SK-N-SH (cell line): ENCODE data around the gene FGD3. TPM values are rescaled to one million over a fixed set of nuclear protein-coding genes. Genes with fewer than 3 reads are reported as not detected.

Experiments
- CTCF ChIA-PET: fragments of 300-600, 350-600 bp; formaldehyde crosslinking; extraction: SDS; loops from one replicate; lab custom pipeline; 2021; lab: Yijun Ruan, JAX
- POLR2A ChIA-PET: fragments of 350-600 bp; sonication (Branson Sonifier 250); formaldehyde crosslinking; extraction: SDS; loops from one replicate; lab custom pipeline; 2020; ENCODE audit warnings: antibody characterized with exemption, inconsistent platforms; lab: Yijun Ruan, JAX
- DNase-seq: peaks from one replicate; pipeline ENCODE4 v3.0.0; 2012
- H2AFZ ChIP-seq: fragments of 200-600 bp; sonication (generic); 2 replicates; pipeline ENCODE4 v1.8.1; 2016; ENCODE audit warnings: antibody characterized with exemption, mild to moderate bottlenecking, low read depth
- H3F3A ChIP-seq: fragments of 200-600 bp; sonication (generic); replicated peaks from 2 replicates; pipeline ENCODE3; 2016; ENCODE audit warnings: antibody characterized with exemption, mild to moderate bottlenecking; ENCODE audit not compliant: insufficient read depth
- H3K27ac ChIP-seq, 2 experiments: fragments of 200-500 bp in 1 of 2; fragments of 200-600 bp in 1 of 2; sonication (Bioruptor generic) in 1 of 2; sonication (generic), shearing (Covaris generic) in 1 of 2; 2 replicates each; pipeline versions ENCODE4 v1.5.1 to v1.6.1; 2014 to 2016; ENCODE audit warnings: low read depth in 2 of 2, inconsistent platforms in 1 of 2, low read length in 1 of 2, mild to moderate bottlenecking in 1 of 2, mixed read lengths in 1 of 2
- H3K27me3 ChIP-seq: fragments of 200-600 bp; sonication (generic), shearing (Covaris generic); 2 replicates; pipeline ENCODE4 v1.6.1; 2016; ENCODE audit warnings: mixed run types; ENCODE audit not compliant: insufficient read depth
- H3K36me3 ChIP-seq, 2 experiments: fragments of 200-500 bp in 1 of 2; fragments of 200-600 bp in 1 of 2; sonication (Bioruptor generic) in 1 of 2; sonication (generic) in 1 of 2; replicated peaks in 1 of 2; 2 replicates each; pipeline versions ENCODE3 to v1.5.1; 2014 to 2016; ENCODE audit warnings: low read length in 1 of 2, mild to moderate bottlenecking in 1 of 2; ENCODE audit not compliant: insufficient read depth in 2 of 2, control insufficient read depth in 1 of 2
- H3K4me1 ChIP-seq, 2 experiments: fragments of 200-500 bp in 1 of 2; fragments of 200-600 bp in 1 of 2; sonication (Bioruptor generic) in 1 of 2; sonication (generic), shearing (Covaris generic) in 1 of 2; 2 replicates each; pipeline versions ENCODE4 v1.5.1 to v1.6.1; 2014 to 2016; ENCODE audit warnings: low read depth in 1 of 2, low read length in 1 of 2, mixed run types in 1 of 2; ENCODE audit not compliant: insufficient read depth in 2 of 2, control insufficient read depth in 1 of 2
- H3K4me2 ChIP-seq: fragments of 200-600 bp; sonication (generic), shearing (Covaris generic); 2 replicates; pipeline ENCODE4 v1.6.1; 2017; ENCODE audit warnings: mixed run types
- H3K4me3 ChIP-seq, 2 experiments: fragments of 200-500 bp in 1 of 2; fragments of 200-600 bp in 1 of 2; sonication (Bioruptor generic) in 1 of 2; sonication (generic), shearing (Covaris generic) in 1 of 2; 2 replicates each; pipeline versions ENCODE4 v1.5.1 to v1.8.1; 2014 to 2016; ENCODE audit warnings: low read depth in 2 of 2, inconsistent platforms in 1 of 2, low read length in 1 of 2, mild to moderate bottlenecking in 1 of 2, mixed read lengths in 1 of 2, moderate library complexity in 1 of 2
- H3K79me2 ChIP-seq: fragments of 200-600 bp; sonication (generic); 2 replicates; pipeline ENCODE4 v1.8.1; 2017; ENCODE audit warnings: mild to moderate bottlenecking; ENCODE audit not compliant: insufficient read depth
- H3K9ac ChIP-seq: fragments of 200-600 bp; sonication (generic); 2 replicates; pipeline ENCODE4 v1.6.1; 2017; ENCODE audit warnings: mixed run types
- H3K9me2 ChIP-seq: fragments of 200-600 bp; sonication (generic); 2 replicates; pipeline ENCODE4 v1.6.1; 2017; ENCODE audit warnings: mixed run types
- H3K9me3 ChIP-seq: fragments of 200-600 bp; sonication (generic); 2 replicates; pipeline ENCODE4 v1.6.1; 2017; ENCODE audit warnings: mixed run types, mild to moderate bottlenecking, moderate library complexity
- H4K20me1 ChIP-seq: fragments of 200-600 bp; sonication (generic); 2 replicates; pipeline ENCODE4 v1.6.1; 2017; ENCODE audit warnings: mild to moderate bottlenecking, mixed run types; ENCODE audit not compliant: insufficient read depth
- EP300 ChIP-seq, 2 experiments: IDR thresholded peaks; 2 replicates each; pipeline versions ENCODE4 v1.4.0 to v1.6.1; 2012; ENCODE audit warnings: borderline replicate concordance in 1 of 2, low read depth in 1 of 2, low read length in 1 of 2
- EZH2phosphoT487 ChIP-seq: fragments of 200-600 bp; sonication (generic); IDR thresholded peaks from 2 replicates; pipeline ENCODE4 v1.6.1; 2017; ENCODE audit warnings: low read depth, mixed run types, mild to moderate bottlenecking, antibody characterized with exemption, moderate library complexity, borderline replicate concordance
- FOSL2 ChIP-seq: IDR thresholded peaks from 2 replicates; pipeline ENCODE4 v1.4.0; 2012; ENCODE audit warnings: low read depth, mild to moderate bottlenecking, moderate library complexity, borderline replicate concordance
- MEF2A ChIP-seq: IDR thresholded peaks from 2 replicates; pipeline ENCODE4 v1.4.0; 2012; ENCODE audit warnings: low read depth, borderline replicate concordance
- MXI1 ChIP-seq: IDR thresholded peaks from 2 replicates; pipeline ENCODE4 v1.6.1; 2012; ENCODE audit warnings: mild to moderate bottlenecking, low read depth, low read length, improper control_type of control experiment
- NFIC ChIP-seq: IDR thresholded peaks from 2 replicates; pipeline ENCODE4 v1.4.0; 2012; ENCODE audit warnings: borderline replicate concordance
- POLR2AphosphoS5 ChIP-seq: IDR thresholded peaks from 2 replicates; pipeline ENCODE4 v1.6.1; 2012; ENCODE audit warnings: low read depth, low read length
- RXRA ChIP-seq: IDR thresholded peaks from 2 replicates; pipeline ENCODE4 v1.4.0; 2012; ENCODE audit warnings: low read depth, mild to moderate bottlenecking, borderline replicate concordance
- TCF12 ChIP-seq: IDR thresholded peaks from 2 replicates; pipeline ENCODE4 v1.4.0; 2012
- TEAD4 ChIP-seq: IDR thresholded peaks from 2 replicates; pipeline ENCODE4 v1.4.0; 2012; ENCODE audit warnings: mild to moderate bottlenecking, borderline replicate concordance; ENCODE audit not compliant: insufficient read depth
- WGBS: methylation state at CpG from one replicate; pipeline ENCODE4 v1.1.6; 2017; ENCODE audit warnings: low lambda C conversion rate; 5-methylcytosine and 5-hydroxymethylcytosine counted together
- polyA plus RNA-seq, 3 experiments: library from polyadenylated mRNA; depleted of rRNA; stranded (reverse); fragments of >200 nt; gene quantifications; 2 replicates each; pipeline ENCODE4 v1.2.3, GENCODE V29; 2012
- TF ChIP-seq, protein P1 (sequence below): IDR thresholded peaks from 2 replicates; pipeline ENCODE4 v1.4.0; 2012; ENCODE audit warnings: low read depth, borderline replicate concordance
- TF ChIP-seq, protein P2 (sequence below): fragments of 150-350 bp; IDR thresholded peaks from 2 replicates; pipeline ENCODE4 v1.6.1; 2016; ENCODE audit warnings: mild to moderate bottlenecking, low read depth, low read length
- TF ChIP-seq, protein P3 (sequence below): fragments of 200-600 bp; sonication (generic); IDR thresholded peaks from 2 replicates; pipeline ENCODE4 v1.6.1; 2017; ENCODE audit warnings: antibody characterized with exemption, mild to moderate bottlenecking, moderate library complexity

FGD3 gene
- polyA plus RNA-seq, 1 of the 3 experiments (the other 2 are of a cell fraction) = not detected

- ChIA-PET POLR2A (no interaction called here), CTCF (interaction anchor here (1.7 kb wide), 1 partner anchor 14 kb away, joined by 8 read pairs; no protein-coding TSS in a partner anchor)
- no peak overlapping the region for H3K27ac ChIP-seq
Observed at GRCh38 chr9:92971121-92971520, 23.8 kb downstream of the FGD3 start.

GRCh38 chr9:92971776-92972175 is 24.5 kb downstream of the FGD3 start:
- POLR2A ChIA-PET = no interaction called here
- WGBS = 75% methylated on average over 1 of the region's 1 CpG
- CTCF ChIA-PET = interaction anchor here (1.2 to 1.7 kb wide), 2 partner anchors 15 to 33 kb away, joined by 3 to 8 read pairs; no protein-coding TSS in a partner anchor
- no peak overlapping the region for H2AFZ ChIP-seq
- TF ChIP-seq, protein P1, sequence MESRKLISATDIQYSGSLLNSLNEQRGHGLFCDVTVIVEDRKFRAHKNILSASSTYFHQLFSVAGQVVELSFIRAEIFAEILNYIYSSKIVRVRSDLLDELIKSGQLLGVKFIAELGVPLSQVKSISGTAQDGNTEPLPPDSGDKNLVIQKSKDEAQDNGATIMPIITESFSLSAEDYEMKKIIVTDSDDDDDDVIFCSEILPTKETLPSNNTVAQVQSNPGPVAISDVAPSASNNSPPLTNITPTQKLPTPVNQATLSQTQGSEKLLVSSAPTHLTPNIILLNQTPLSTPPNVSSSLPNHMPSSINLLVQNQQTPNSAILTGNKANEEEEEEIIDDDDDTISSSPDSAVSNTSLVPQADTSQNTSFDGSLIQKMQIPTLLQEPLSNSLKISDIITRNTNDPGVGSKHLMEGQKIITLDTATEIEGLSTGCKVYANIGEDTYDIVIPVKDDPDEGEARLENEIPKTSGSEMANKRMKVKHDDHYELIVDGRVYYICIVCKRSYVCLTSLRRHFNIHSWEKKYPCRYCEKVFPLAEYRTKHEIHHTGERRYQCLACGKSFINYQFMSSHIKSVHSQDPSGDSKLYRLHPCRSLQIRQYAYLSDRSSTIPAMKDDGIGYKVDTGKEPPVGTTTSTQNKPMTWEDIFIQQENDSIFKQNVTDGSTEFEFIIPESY = no peak
- no peak for TF ChIP-seq POLR2AphosphoS5
- no peak for TF ChIP-seq RXRA
- TF ChIP-seq MEF2A = no peak
- no peak for TF ChIP-seq EZH2phosphoT487
- no peak for TF ChIP-seq MXI1
- no peak for TF ChIP-seq EP300 (IDR thresholded peaks at IDR 0.05; ENCODE audit: borderline replicate concordance in 1 of 2, low read depth in 1 of 2, low read length in 1 of 2)
- no peak for TF ChIP-seq TEAD4
- TF ChIP-seq, protein P2, sequence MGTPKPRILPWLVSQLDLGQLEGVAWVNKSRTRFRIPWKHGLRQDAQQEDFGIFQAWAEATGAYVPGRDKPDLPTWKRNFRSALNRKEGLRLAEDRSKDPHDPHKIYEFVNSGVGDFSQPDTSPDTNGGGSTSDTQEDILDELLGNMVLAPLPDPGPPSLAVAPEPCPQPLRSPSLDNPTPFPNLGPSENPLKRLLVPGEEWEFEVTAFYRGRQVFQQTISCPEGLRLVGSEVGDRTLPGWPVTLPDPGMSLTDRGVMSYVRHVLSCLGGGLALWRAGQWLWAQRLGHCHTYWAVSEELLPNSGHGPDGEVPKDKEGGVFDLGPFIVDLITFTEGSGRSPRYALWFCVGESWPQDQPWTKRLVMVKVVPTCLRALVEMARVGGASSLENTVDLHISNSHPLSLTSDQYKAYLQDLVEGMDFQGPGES = no peak
- TF ChIP-seq, all 33 proteins: peak for 0
- no peaks in the 10 kb centered on the region for H3K36me3 ChIP-seq
- H3K4me2 ChIP-seq = no peak overlapping the region
- H3K27ac ChIP-seq = no peak overlapping the region
- no peak overlapping the region for H3K9ac ChIP-seq
- H3K9me2 ChIP-seq = no peaks in the 10 kb centered on the region
- H3K27me3 ChIP-seq = no peaks in the 10 kb centered on the region
- H3K4me3 ChIP-seq = no peak overlapping the region
- no peaks in the 10 kb centered on the region for H3F3A ChIP-seq
- H3K4me1 ChIP-seq = no peaks in the 10 kb centered on the region; a peak in 1 of 4 replicates
- H3K79me2 ChIP-seq = no peaks in the 10 kb centered on the region
- no peaks in the 10 kb centered on the region for H4K20me1 ChIP-seq
- no peaks in the 10 kb centered on the region for H3K9me3 ChIP-seq
- no peak for DNase-seq

More at GRCh38 chr9:92971121-92971520, 23.8 kb downstream of the FGD3 start:
- H3K4me1 ChIP-seq = no peaks in the 10 kb centered on the region; a peak in 1 of 4 replicates
- no peak for TF ChIP-seq NFIC
- TF ChIP-seq TCF12 = no peak
- TF ChIP-seq, protein P3, sequence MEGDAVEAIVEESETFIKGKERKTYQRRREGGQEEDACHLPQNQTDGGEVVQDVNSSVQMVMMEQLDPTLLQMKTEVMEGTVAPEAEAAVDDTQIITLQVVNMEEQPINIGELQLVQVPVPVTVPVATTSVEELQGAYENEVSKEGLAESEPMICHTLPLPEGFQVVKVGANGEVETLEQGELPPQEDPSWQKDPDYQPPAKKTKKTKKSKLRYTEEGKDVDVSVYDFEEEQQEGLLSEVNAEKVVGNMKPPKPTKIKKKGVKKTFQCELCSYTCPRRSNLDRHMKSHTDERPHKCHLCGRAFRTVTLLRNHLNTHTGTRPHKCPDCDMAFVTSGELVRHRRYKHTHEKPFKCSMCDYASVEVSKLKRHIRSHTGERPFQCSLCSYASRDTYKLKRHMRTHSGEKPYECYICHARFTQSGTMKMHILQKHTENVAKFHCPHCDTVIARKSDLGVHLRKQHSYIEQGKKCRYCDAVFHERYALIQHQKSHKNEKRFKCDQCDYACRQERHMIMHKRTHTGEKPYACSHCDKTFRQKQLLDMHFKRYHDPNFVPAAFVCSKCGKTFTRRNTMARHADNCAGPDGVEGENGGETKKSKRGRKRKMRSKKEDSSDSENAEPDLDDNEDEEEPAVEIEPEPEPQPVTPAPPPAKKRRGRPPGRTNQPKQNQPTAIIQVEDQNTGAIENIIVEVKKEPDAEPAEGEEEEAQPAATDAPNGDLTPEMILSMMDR = no peak
- TF ChIP-seq FOSL2 = no peak
- no peak for TF ChIP-seq EZH2phosphoT487
- no peak for TF ChIP-seq EP300 (IDR thresholded peaks at IDR 0.05; ENCODE audit: borderline replicate concordance in 1 of 2, low read depth in 1 of 2, low read length in 1 of 2)
- no peak overlapping the region for H3K4me3 ChIP-seq
- H4K20me1 ChIP-seq = no peaks in the 10 kb centered on the region
- H3F3A ChIP-seq = no peaks in the 10 kb centered on the region
- no peaks in the 10 kb centered on the region for H3K27me3 ChIP-seq
- no peak for DNase-seq
- H2AFZ ChIP-seq = no peak overlapping the region
- no peak overlapping the region for H3K4me2 ChIP-seq
- H3K79me2 ChIP-seq = no peaks in the 10 kb centered on the region
- no peaks in the 10 kb centered on the region for H3K9me3 ChIP-seq
- H3K9ac ChIP-seq = no peak overlapping the region
- H3K9me2 ChIP-seq = no peaks in the 10 kb centered on the region
- WGBS = 42% methylated on average over 5 of the region's 5 CpGs
- no peaks in the 10 kb centered on the region for H3K36me3 ChIP-seq
